ENCODE results near the gene CLEC4C.
"Not testable (repeated sequence)": the region's sequence is repeated elsewhere in the genome, so short reads cannot be mapped to it uniquely, and the experiment has no call there.

Gene CLEC4C

DNA sequence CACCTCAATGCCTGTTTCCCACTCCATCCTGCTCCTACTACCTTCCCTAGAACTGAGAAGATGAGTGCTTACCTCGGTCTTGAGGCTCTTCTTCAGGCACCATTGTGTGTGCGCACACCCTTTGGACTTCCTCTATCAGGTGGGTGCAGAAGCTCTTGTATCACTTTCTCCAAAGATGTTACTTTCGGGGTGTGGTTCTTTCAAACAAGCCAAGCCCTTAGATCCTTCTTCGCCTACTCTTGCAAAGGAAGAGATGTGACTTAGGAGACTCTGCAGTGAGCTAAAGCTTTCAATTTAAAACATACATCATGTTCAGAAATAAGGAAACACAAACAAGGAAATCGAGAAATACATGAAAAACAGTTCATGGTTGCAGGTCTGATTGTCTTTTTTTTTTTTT lies at the start of gene CLEC4C:
TSS of gene CLEC4C (minus strand) at position 130 of the 400 bp plus-strand sequence. CDS start at position 103, 27 bp downstream.
- no peak for FAIRE-seq
- DNase-seq (ENCODE audit: insufficient read length, low spot score) = no peak
- TF ChIP-seq POLR2A (IDR thresholded peaks at IDR 0.05; ENCODE audit: low read depth, low read length) = no peak

DNA sequence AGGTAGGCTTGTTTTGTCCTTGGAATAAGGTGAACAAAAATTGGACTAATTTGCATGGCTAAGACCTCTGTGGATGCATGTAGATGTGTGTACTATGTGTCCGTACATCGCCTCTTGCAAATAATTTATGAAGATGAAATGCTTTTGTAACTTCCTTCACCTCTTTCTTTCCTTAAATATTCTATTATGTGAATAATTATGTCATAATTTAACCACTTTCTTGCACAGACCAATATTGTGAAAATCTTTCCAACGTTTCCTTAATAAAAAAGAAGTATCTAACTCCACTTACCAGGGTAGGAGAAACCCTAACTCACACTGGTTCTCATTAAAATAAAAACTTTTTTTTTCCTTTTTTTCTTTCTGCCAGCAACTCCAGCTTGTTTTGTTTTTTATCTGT lies 46.0 kb upstream of the CLEC4C start:
- DNase-seq (ENCODE audit: insufficient read length, low spot score) (no peak), FAIRE-seq (no peak)
- TF ChIP-seq POLR2A (IDR thresholded peaks at IDR 0.05; ENCODE audit: low read depth, low read length) = no peak

DNA sequence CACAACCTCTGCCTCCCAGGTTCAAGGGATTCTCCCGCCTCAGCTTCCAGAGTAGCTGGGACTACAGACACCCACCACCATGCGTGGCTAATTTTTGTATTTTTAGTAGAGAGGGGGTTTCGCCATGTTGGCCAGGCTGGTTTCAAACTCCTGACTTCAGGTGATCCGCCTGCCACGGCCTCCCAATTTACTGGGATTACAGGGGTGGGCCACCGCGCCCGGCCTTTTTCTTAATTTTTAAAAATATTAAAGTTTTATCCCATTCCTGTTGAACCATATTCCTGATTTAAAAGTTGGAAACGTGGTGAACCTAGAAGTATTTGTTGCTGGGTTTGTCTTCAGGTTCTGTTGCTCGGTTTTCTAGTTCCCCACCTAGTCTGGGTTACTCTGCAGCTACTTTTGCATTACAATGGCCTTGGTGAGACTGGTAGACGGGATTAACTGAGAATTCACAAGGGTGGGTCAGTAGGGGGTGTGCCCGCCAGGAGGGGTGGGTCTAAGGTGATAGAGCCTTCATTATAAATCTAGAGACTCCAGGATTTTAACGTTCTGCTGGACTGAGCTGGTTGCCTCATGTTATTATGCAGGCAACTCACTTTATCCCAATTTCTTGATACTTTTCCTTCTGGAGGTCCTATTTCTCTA lies 41.8 kb upstream of the CLEC4C start, which contains the start of gene NANOG:
TSS of gene NANOG (plus strand) at position 519 of the 645 bp plus-strand sequence. CDS start 213 bp downstream, outside the sequence.
- not testable (repeated sequence) for DNase-seq (ENCODE audit: insufficient read length, low spot score); FAIRE-seq

GRCh38 chr12:7788294-7788660 lies 41.1 kb upstream of the CLEC4C start:
- FAIRE-seq (no peak), DNase-seq (ENCODE audit: insufficient read length, low spot score) (no peak)
- TF ChIP-seq POLR2A (IDR thresholded peaks at IDR 0.05; ENCODE audit: low read depth, low read length) = no peak

DNA sequence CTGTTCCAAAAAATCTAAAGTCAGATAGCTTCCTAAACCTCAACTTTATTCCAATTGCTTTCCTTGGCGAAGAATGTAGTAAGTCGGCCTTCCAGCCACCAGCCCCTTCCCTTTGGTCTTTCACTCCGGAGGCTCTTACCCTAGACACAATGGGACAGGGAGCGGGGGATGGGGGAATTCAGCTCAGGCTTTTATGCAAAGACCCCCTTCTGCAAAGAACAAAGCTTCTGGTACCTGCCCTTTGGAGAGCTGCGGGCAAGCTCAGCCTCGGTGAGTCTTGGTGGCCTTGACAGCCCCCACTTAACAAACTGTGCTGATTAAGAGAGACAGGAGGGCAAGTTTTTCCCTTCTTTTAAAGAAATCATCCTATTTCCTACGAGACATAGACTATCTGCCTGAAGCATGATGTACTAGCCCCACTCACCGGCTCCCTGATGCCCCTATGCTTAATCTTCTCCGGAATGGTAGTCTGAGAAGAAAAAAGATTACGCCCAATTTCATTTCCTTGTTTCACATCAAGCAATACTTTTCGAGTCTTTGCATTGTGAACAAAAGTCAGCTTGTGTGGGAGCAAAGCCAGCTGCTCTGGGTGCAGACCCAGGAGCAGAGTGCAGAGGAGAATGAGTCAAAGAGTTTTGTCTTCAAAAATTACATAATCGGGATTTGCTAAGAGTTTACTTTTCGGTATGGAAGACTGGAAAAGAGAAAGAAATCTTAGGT lies 40.6 kb upstream of the CLEC4C start:
- DNase-seq (ENCODE audit: insufficient read length, low spot score) (no peak), FAIRE-seq (no peak)

GRCh38 chr12:7784701-7785100 lies 37.5 kb upstream of the CLEC4C start:
- DNase-seq (ENCODE audit: insufficient read length, low spot score) (no peak), FAIRE-seq (no peak)
- no peak for TF ChIP-seq POLR2A (IDR thresholded peaks at IDR 0.05; ENCODE audit: low read depth, low read length)

More for the DNA sequence above, 40.6 kb upstream of the CLEC4C start:
- no peak for TF ChIP-seq POLR2A (IDR thresholded peaks at IDR 0.05; ENCODE audit: low read depth, low read length)

DNA sequence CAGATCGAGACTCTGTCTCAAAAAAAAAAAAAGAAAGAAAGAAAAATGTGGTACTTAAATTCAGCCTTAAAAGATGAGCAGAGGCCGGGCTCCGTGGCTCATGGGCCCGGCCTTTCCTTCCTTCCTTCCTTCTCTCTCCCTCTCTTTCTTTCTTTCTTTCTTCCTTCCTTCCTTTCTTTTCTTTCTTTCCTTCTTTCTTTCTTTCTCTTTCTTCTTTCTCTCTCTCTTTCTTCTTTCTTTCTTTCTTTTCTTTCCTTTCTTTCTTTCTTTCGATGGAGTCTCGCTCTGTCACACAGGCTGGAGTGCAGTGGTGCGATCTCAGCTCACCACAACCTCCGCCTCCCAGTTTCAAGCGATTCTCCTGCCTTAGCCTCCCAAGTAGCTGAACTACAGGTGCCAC lies 36.3 kb upstream of the CLEC4C start:
- not testable (repeated sequence) for DNase-seq (ENCODE audit: insufficient read length, low spot score); FAIRE-seq

DNA sequence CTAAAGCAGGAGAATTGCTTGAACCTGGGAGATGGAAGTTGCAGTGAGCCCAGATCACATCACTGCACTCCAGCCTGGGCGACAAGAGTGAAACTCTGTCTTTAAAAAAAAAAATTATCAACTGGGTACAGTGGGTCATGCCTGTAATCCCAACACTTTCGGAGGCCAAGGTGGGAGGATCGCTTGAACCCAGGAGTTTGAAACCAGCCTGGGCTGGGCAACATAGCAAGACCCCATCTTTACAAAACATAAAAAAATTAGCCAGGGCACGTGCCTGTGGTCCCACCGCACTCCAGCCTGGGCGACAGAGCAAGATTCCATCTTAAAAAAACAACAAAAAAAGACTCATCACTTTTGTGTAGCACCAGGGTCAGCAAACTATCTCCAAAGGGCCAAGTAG lies 34.9 kb upstream of the CLEC4C start:
- TF ChIP-seq POLR2A (IDR thresholded peaks at IDR 0.05; ENCODE audit: low read depth, low read length) = no peak
- no peak for DNase-seq (ENCODE audit: insufficient read length, low spot score)
- no peak for FAIRE-seq

DNA sequence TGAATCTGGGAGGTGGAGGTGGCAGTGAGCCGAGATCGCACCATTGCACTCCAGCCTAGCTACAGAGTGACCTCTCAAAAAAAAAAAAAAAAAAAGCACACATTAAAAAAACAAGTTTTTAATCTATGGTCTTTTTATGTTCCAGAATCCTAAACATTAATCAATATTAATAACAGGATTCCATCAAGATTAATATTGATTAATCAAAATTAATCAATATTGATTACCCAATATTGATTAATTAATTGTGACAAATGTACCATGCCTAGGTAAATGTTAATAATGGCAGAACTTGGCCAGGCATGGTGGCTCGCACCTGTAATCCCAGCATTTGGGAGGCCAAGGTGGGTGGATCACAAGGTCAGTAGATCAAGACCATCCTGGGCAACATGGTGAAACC lies 34.1 kb upstream of the CLEC4C start:
- DNase-seq (ENCODE audit: insufficient read length, low spot score) (no peak), FAIRE-seq (no peak)
- TF ChIP-seq POLR2A (IDR thresholded peaks at IDR 0.05; ENCODE audit: low read depth, low read length) = no peak

DNA sequence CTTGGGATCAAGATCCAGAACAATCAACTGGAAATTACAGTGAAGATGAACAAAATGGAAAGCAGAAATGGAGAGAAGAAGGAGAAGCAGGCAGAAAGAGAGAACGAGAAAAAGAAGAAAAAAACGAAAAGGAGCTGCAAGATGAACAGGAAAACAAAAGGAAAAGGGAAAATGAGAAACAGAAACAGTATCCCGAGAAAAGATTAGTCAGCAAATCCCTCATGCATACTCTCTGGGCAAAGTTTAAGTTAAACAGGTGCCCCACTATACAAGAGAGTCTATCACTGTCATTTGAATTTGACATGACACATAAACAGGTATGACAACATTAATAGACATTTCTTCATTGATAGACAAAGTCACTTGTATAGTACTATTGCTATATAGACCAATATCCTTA lies 22.8 kb upstream of the CLEC4C start:
- DNase-seq (ENCODE audit: insufficient read length, low spot score) = no peak
- TF ChIP-seq POLR2A (IDR thresholded peaks at IDR 0.05; ENCODE audit: low read depth, low read length) = no peak
- FAIRE-seq = no peak

DNA sequence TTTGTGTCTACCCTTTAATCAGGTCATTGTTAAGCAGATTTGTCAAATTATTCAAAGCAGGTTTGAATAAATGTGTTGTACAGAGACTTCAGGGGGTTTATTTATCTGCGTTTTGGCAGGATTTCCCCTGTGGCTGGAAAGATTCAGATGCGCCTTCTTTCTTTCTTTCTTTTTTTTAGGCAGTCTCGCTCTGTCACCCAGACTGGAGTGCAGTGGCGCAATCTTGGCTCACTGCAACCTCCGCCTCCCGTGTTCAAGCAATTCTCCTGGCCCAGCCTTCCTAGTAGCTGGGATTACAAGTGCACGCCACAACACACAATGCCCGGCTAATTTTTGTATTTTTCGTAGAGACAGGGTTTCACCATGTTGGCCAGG lies 11.6 kb upstream of the CLEC4C start:
- no peak for TF ChIP-seq POLR2A (IDR thresholded peaks at IDR 0.05; ENCODE audit: low read depth, low read length)
- FAIRE-seq = no peak
- DNase-seq (ENCODE audit: insufficient read length, low spot score) = no peak

GRCh38 chr12:7756993-7757392 lies 9.8 kb upstream of the CLEC4C start:
- no peak for DNase-seq (ENCODE audit: insufficient read length, low spot score)
- FAIRE-seq = no peak
- no peak for TF ChIP-seq POLR2A (IDR thresholded peaks at IDR 0.05; ENCODE audit: low read depth, low read length)

GRCh38 chr12:7755668-7756067 lies 8.5 kb upstream of the CLEC4C start:
- FAIRE-seq = not testable (repeated sequence)

GRCh38 chr12:7751941-7752922 lies 5.1 kb upstream of the CLEC4C start:
- not testable (repeated sequence) for FAIRE-seq; DNase-seq (ENCODE audit: insufficient read length, low spot score)

More at GRCh38 chr12:7755668-7756067, 8.5 kb upstream of the CLEC4C start:
- not testable (repeated sequence) for DNase-seq (ENCODE audit: insufficient read length, low spot score)

Data from H54 (cell line).